ENCODE results near the gene NHSL1. TPM values are rescaled to one million over a fixed set of nuclear protein-coding genes. Genes with fewer than 3 reads are reported as not detected.

The NHSL1 gene
- total RNA-seq, 2 donors from 2014 or later = 82.8 to 94.8 TPM

GRCh38 chr6:138393871-138394783 is 105.2 kb downstream of the NHSL1 start:
- H3K27me3 ChIP-seq = no peaks in the 10 kb centered on the region
- H3K4me1 ChIP-seq = no peaks in the 10 kb centered on the region
- no peak overlapping the region for H3K27ac ChIP-seq
- no peak overlapping the region for H3K9ac ChIP-seq (ENCODE audit: low read depth in 2 of 2, low read length in 2 of 2)
- no peak overlapping the region for H3K4me3 ChIP-seq
- H3K36me3 ChIP-seq = no peaks in the 10 kb centered on the region
- H3K9me3 ChIP-seq = no peaks in the 10 kb centered on the region
- intact Hi-C loops (cut with DNase I) = no loop called here
- TF ChIP-seq CTCF (IDR thresholded peaks at IDR 0.05) = no peak
- DNase-seq = no peak

GRCh38 chr6:138389551-138389950 is 109.7 kb downstream of the NHSL1 start:
- TF ChIP-seq CTCF (IDR thresholded peaks at IDR 0.05) = no peak
- Histone ChIP-seq H3K9ac (ENCODE audit: low read depth in 2 of 2, low read length in 2 of 2) (no peak overlapping the region), H3K27ac (no peak overlapping the region), H3K4me1 (no peaks in the 10 kb centered on the region), H3K27me3 (no peaks in the 10 kb centered on the region), H3K9me3 (no peaks in the 10 kb centered on the region), H3K36me3 (no peaks in the 10 kb centered on the region), H3K4me3 (no peak overlapping the region)
- no peak for DNase-seq
- intact Hi-C loops (cut with DNase I) = no loop called here

- H3K9ac ChIP-seq (ENCODE audit: low read depth in 2 of 2, low read length in 2 of 2) = no peak overlapping the region
- intact Hi-C loops (cut with DNase I) = no loop called here
- no peaks in the 10 kb centered on the region for H3K9me3 ChIP-seq
These were observed 111.5 kb downstream of the NHSL1 start for GRCh38 chr6:138387577-138388368.

GRCh38 chr6:138386897-138387296 is 112.4 kb downstream of the NHSL1 start:
- intact Hi-C loops (cut with DNase I) = no loop called here
- Histone ChIP-seq H3K4me1 (no peaks in the 10 kb centered on the region), H3K9ac (ENCODE audit: low read depth in 2 of 2, low read length in 2 of 2) (no peak overlapping the region), H3K27me3 (no peaks in the 10 kb centered on the region), H3K27ac (no peak overlapping the region), H3K9me3 (no peaks in the 10 kb centered on the region), H3K4me3 (no peak overlapping the region), H3K36me3 (no peaks in the 10 kb centered on the region)
- DNase-seq = no peak
- no peak for TF ChIP-seq CTCF (IDR thresholded peaks at IDR 0.05)

More at GRCh38 chr6:138387577-138388368, 111.5 kb downstream of the NHSL1 start:
- no peak overlapping the region for H3K4me3 ChIP-seq
- DNase-seq = no peak
- no peaks in the 10 kb centered on the region for H3K36me3 ChIP-seq
- H3K27ac ChIP-seq = no peak overlapping the region
- H3K4me1 ChIP-seq = no peaks in the 10 kb centered on the region
- no peaks in the 10 kb centered on the region for H3K27me3 ChIP-seq
- no peak for TF ChIP-seq CTCF (IDR thresholded peaks at IDR 0.05)

- Histone ChIP-seq H3K36me3 (no peaks in the 10 kb centered on the region), H3K4me1 (no peaks in the 10 kb centered on the region), H3K9me3 (no peaks in the 10 kb centered on the region), H3K27ac (no peak overlapping the region), H3K4me3 (no peak overlapping the region), H3K9ac (ENCODE audit: low read depth in 2 of 2, low read length in 2 of 2) (no peak overlapping the region), H3K27me3 (no peaks in the 10 kb centered on the region)
- intact Hi-C loops (cut with DNase I) = no loop called here
- TF ChIP-seq CTCF (IDR thresholded peaks at IDR 0.05) = no peak
- no peak for DNase-seq
These were observed 115.5 kb downstream of the NHSL1 start for GRCh38 chr6:138383776-138384175.
